Measurements from ENCODE around the gene TRMT2A.

GRCh38 chr22:20127318-20127868 lies 10.4 kb upstream of the TRMT2A start:
- no peak for TF ChIP-seq CTCF (conservative IDR thresholded peaks at IDR 0.05; ENCODE audit: low read depth, low read length)
- TF ChIP-seq EZH2 (IDR thresholded peaks at IDR 0.05; ENCODE audit: borderline replicate concordance, low read depth, low read length, poor library complexity, severe bottlenecking), result no peak
